HG03095 (cell line): ENCODE results near the gene TIAM1.

Source experiments
- ATAC-seq: cut with Tn5 transposase; IDR thresholded peaks from one replicate; pipeline ENCODE4 v1.9.1; 2021; ENCODE audit warnings: moderate library complexity; ENCODE audit not compliant: unreplicated experiment

Gene TIAM1

DNA sequence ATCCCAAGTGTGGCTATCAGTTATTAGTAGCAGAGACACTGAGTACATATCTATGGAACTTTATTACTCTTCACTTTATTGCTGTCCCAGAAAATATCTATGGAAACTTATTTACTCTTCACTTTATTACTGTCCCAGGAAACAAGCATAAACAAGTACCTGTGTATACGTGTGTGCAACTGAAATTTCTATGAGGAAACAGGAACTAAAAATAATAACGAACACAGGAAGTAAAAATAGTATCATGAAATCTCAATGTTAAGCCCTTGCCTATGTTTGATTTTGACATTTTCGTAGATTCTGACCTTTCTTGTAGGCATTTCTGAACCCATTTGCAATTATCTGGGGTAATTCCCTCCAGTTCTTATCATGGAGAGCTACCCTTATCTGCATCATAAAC, 240.9 kb downstream of the TIAM1 start:
- ATAC-seq: no peak

DNA sequence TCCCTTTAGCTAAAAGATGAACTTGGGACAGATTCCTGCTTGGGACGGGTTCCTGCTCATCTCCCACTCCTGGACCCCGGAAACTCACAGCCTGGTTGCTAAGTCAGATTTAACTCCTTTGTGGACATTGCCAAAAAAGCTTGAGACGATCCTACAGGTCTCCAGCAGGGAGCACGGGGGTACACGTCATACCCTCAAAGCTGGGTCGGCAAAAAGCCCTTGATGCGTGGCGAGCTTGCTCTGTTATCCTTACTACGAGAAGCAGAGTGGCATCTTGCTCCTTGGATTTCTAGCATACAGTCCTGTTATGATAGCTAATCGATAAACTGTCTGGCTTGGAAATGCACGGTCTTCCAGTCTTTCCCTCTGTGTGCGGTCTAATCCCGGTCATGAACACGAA, 244.9 kb downstream of the TIAM1 start:
- no peak for ATAC-seq

DNA sequence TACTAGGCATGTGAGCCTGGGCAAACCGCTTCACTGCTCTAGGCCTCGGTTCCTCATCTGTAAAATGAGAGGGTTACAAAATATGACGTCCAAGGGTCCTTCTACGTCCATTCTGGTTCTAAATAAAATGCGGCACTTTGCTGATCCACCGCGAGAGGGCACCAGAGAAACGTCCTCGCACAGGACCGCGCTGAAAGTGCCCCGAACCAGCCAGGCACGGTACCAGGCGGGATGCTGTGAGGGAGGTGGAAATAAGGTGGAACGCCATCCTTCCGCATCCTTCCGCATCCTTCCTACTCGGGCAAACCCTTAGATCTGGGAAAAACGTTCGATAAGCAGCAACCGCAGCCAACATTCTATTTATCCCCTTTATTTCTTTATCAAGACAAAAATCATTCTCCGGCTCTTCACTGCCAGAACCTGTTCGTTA, 245.5 kb downstream of the TIAM1 start:
- peak; percentile 69 for ATAC-seq

DNA sequence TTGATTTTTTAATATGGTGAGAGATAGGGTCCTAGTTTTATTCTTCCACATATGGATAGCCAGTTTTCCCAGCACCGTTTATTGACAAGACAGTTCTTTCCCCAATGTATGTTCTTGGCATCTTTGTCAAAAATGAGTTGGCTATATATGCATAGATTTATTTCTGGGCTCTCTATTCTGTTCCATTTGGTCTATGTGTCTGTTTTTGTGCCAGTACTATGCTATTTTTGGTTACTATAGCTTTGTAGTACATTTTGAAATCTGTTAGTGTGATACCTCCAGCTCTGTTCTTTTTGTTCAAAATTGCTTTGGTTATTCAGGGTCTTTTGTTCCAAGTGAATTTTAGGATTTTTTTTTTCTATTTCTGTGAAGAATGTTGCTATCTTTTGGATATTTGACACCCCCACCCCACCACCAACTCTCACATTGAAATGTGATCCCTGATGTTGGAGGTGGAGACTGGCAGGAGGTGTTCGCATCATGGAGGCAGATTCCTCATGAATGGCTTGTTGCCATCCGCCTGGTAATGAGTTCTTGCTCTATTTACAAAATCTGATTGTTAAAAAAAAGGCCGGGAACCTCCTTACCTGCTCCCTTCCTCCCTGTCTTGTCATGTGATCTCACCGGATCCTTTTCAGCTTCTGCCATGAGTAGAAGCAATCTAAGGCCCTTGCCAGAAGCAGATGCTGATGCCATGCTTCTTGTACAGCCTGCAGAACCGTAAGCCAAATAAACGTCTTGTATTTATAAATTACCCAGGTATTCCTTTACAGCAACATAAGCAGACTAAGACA, 251.0 kb downstream of the TIAM1 start:
- no peak for ATAC-seq

DNA sequence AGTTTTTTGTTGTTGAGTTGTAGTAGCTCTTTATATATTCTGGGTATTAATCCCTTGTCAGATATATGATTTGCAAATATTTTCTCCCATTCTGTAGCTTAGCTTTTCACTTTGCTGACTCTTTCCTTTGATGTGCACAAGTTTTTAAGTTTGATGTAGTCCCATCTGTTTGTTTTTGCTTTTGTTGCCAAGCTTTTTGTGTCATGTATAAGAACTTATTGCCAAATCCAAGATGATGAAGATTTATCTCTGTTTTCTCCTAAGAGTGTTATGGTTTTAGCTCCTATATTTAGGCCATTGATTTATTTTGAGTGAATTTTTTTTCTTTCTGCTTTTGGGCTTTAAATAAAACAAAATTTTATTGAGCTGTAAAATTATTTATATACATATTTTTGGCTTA, 253.7 kb downstream of the TIAM1 start:
- ATAC-seq: no peak

DNA sequence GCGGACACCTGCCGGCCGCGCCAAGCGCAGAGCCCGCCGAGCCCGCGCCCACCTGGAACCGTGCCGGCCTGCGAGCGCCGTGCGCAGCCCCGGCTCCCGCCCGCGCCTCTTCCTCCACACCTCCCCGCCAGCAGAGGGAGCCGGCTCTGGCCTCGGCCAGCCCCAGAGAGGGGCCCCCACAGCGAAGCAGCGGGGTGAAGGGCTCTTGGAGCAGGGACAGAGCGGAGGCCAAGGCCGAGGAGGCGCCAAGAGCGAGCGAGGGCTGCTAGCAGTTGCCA, 255.6 kb downstream of the TIAM1 start:
- no peak for ATAC-seq

DNA sequence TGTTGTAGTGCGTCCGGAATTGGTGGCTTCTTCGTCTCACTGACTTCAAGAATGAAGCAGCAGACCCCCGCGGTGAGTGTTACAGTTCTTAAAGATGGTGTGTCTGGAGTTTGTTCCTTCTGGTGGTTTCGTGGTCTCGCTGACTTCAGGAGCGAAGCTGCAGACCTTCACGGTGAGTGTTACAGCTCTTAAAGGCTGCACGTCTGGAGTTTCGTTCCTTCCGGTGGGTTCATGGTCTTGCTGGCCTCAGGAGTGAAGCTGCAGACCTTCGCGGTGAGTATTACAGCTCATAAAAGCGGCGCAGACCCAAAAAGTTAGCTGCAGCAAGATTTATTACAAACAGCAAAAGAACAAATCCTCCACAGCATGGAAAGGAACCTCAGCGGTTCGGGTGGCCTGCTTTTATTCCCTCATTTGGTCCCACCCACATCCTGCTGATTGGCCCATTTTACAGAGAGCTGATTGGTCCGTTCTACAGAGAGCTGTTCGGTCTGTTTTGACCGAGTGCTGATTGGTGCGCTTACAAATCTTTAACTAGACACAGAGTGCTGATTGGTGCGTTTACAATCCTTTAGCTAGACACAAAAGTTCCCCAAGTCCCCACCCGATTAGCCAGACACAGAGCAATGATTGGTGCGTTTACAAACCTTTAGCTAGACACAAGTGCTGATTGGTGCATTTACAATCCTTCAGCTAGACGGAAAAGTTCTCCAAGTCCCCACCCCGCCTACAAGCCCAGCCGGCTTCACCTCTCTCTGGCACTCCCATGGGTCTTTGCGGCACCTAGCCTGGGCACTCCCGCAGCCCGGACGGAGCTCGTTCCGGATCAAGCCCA, 256.2 kb downstream of the TIAM1 start:
- no peak for ATAC-seq

DNA sequence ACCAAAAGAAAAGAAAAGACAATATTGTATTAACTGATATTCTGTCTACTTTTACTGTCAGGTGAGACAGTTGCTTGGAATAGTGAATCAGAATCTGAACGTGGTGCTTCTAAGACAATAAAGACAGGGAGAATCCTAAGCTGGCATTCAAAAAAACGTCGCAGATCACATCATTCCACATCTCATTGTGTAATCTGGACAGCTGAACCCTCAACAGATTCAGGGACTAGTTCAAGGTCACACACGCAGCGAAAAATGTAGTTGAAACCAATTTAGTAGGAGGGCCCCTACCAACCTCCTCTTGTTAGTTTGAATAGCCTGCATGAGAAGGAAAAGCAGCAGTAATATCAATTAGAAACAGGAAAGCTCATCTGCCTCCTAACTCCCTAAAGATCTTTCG, 259.4 kb downstream of the TIAM1 start:
- no peak for ATAC-seq

DNA sequence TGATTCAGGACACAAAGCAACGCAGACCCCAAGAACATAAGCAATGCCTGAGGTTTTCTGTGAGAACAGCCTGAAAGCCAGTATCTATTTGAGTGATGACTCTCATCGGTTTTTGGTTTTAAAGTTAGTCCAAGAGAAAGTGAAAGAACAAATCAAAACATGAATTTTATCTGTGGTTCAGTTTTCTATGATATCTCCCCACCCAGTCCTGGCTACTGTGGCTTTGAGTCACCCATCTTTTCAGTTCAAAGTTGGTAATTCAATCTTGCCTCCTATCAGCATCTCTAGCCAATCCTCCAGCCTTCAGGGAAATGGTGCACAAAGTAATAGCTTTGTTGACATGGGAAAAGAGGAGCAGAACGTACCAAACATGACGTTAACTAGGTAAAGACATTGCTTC, 265.3 kb downstream of the TIAM1 start:
- ATAC-seq: peak; percentile 77

DNA sequence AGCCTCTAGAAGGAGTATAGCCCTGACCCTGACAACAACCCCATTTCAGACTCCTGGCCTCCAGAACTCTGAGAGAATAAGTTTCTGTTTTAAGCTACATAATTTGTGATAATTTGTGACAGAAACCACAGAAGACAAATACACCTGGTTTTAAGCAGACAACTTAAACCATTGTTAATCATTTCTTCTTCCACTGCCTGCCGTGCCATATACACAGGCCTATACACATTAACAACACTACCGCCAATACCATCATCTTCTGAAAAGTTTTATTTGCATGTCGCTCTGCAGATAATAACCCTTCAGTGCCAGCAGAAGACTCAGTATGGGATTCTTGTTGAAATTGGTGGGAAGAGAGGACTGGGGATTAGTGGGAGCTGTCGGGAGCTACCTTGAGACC, 265.8 kb downstream of the TIAM1 start:
- peak; percentile 25 for ATAC-seq

DNA sequence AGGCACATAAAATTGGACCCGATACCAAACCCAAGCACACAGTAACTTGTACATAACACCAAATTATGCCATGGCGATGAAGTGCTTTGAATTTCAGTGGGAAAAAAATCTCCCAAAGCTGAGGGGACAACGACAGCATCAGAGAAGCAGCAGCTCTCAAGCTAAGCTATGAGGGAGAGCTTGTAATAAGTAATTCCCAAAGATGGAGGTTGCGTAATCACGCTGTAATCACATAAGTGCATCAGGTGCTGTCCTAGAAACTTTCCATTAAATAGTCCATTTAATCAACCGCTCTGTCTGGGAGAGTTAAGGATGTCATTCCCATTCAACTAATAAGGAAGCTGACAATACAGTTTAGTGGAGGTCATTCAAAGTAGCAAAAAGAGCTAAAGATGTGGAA, 268.2 kb downstream of the TIAM1 start:
- no peak for ATAC-seq

DNA sequence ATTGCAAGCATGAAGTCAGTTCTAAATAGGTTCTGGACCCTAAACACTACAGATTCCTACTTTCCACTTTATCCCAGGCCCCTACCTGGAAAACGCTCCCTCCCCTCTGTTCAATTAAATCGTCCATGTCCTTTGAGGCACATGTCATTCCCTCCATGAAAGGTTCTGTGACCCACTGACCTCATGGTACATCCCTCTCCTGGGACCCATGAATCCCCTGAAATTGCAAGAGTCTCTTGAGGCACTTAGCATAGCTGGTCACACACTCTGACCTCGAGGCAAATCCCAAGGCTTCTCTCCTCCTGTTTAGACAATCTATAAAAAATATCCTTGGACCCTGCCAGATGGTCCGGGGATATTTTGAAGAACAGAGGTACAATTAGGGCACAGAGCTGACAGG, 271.5 kb downstream of the TIAM1 start:
- ATAC-seq: no peak
